ENCODE measurements around the gene CCDC116.

- TF ChIP-seq, protein P1, sequence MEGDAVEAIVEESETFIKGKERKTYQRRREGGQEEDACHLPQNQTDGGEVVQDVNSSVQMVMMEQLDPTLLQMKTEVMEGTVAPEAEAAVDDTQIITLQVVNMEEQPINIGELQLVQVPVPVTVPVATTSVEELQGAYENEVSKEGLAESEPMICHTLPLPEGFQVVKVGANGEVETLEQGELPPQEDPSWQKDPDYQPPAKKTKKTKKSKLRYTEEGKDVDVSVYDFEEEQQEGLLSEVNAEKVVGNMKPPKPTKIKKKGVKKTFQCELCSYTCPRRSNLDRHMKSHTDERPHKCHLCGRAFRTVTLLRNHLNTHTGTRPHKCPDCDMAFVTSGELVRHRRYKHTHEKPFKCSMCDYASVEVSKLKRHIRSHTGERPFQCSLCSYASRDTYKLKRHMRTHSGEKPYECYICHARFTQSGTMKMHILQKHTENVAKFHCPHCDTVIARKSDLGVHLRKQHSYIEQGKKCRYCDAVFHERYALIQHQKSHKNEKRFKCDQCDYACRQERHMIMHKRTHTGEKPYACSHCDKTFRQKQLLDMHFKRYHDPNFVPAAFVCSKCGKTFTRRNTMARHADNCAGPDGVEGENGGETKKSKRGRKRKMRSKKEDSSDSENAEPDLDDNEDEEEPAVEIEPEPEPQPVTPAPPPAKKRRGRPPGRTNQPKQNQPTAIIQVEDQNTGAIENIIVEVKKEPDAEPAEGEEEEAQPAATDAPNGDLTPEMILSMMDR (conservative IDR thresholded peaks at IDR 0.05; ENCODE audit: low read depth in 2 of 2) = no peak
- TF ChIP-seq CREB1 (CRISPR knock-in tag; IDR thresholded peaks at IDR 0.05; ENCODE audit: low read depth) (no peak), EZH2phosphoT487 (IDR thresholded peaks at IDR 0.05; ENCODE audit: unreplicated experiment) (no peak), POLR2AphosphoS5 (IDR thresholded peaks at IDR 0.05; ENCODE audit: low read depth) (no peak), REST (IDR thresholded peaks at IDR 0.05; ENCODE audit: unreplicated experiment) (no peak)
These were observed 11.5 kb upstream of the CCDC116 start for GRCh38 chr22:21621025-21621424.

All from GM23338 (cell line).